NOMO-1 treated with DMSO at 0.1 percent for 48 hours (cell line): ENCODE measurements around the gene NPBWR2.
"Not testable (repeated sequence)": the region's sequence is repeated elsewhere in the genome, so short reads cannot be mapped to it uniquely, and the experiment has no call there.

Experiments
- DNase-seq: peaks from one replicate; lab custom pipeline; 2025; ENCODE audit not compliant: unreplicated experiment; lab: John Stamatoyannopoulos, UW

Gene NPBWR2

DNA sequence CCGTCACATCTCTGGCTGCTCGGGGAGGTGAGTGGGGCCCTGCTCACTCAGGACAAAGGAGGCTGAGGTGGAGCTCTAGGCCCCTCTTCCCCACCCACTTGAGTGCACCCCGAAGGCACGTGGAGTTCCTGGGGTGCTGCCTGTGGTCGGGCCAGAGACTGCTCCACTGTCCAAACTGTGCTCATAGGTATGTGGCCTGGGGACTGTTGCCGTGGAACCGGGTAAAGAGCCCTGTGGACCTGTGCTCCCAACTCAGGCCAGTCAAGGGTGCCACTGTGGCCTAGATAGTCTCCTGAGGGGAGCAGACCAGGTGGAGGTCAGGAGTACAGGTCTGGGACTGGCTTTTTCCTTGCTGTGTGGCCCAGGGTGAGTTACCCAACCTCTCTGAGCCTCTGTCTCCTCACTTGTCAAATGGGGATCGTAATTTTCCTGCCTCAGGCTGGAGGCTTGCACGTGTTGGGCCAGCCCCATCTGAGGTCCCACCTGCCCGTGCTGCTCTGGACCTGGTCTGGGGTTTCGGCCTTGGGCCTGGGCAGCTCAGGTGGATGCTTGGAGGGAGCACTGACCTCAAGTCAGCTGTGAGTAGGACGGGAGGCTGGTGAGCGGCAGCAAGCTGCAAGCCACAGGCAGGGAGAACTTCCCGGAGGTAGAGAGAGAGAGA is 12.4 kb upstream of the NPBWR2 start:
- DNase-seq, result no peak

DNA sequence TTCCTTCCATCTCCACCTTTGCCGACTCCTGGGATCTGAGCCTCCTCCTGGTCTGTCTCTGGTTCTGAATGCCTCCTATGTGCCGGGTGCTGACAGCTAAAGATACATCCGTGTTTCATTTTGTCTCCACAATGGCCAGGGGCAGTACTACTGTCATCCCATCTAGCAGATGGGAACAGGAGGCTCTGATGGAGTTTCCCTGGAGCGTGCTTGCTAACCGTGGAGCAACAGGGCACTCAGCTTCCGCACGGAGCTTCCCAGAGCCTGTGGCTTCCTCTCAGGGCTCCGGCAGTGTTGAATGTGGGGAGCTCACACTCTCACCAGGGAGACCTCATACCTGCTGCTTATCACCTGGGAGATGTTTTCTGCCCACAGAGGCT is 11.9 kb upstream of the NPBWR2 start:
- no peak for DNase-seq

GRCh38 chr20:64117432-64117777 is 10.0 kb upstream of the NPBWR2 start:
- not testable (repeated sequence) for DNase-seq

DNA sequence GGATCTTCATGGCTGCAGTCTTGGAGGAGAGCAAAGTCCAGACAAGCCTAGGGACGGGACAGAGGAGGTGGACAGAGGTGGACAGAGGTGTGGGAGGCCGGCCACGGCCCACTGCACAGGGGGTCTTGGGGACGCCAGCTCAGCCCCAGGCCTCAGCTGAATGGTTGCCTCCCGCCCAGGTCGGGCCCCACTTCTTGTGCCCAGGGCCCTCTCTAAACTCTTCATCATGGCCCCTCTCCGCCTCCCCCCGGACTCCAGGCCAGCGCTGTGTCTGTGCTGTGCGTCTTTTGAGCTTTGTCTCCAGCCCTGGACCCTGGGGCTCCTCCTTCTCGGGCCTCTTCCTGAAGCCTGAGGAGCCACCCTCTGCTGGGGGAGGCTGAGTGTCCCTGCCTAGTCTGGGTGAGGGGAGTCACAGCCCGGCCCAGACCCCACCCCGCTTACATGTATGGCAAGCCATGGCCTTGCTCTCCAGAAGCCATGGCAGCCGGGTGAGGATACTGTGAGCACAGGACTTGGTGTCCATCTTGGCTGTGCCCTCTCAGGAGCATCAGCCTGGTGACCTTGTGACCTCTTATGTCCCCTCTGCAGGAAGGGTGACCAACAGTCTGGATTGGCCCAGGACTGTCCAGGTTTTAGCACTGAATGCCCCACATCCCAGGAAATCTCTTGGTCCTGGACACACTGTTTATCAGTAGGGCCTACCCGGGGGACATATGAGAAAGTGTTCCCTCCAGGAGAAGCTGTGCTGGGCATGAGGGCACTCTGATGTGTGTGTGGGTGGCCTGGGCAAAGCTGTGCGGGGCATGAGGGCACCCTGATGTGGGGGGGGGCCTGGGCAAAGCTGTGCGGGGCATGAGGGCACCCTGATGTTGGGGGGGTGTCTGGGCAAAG is 9.4 kb upstream of the NPBWR2 start:
- DNase-seq, result no peak

DNA sequence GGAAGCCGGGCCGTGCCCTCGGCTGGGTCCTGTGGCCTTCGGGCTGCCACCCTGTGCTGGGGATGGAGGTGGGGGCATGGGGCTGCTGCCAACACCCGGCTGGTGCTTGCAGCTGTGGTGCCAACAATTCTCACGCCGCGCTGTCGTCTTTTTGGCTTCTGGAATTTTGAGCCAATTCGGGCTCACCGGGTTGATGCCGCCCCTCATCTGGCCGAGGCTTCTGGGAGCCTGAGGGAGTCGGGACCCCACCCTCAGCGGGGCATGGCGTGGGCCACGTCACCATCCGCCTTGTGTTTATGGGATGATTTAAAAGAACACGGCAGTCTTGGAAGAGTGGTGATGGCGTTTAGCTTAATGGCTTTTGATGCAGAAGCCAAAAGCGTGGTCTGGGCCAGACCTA is 8.7 kb upstream of the NPBWR2 start:
- DNase-seq, result no peak

DNA sequence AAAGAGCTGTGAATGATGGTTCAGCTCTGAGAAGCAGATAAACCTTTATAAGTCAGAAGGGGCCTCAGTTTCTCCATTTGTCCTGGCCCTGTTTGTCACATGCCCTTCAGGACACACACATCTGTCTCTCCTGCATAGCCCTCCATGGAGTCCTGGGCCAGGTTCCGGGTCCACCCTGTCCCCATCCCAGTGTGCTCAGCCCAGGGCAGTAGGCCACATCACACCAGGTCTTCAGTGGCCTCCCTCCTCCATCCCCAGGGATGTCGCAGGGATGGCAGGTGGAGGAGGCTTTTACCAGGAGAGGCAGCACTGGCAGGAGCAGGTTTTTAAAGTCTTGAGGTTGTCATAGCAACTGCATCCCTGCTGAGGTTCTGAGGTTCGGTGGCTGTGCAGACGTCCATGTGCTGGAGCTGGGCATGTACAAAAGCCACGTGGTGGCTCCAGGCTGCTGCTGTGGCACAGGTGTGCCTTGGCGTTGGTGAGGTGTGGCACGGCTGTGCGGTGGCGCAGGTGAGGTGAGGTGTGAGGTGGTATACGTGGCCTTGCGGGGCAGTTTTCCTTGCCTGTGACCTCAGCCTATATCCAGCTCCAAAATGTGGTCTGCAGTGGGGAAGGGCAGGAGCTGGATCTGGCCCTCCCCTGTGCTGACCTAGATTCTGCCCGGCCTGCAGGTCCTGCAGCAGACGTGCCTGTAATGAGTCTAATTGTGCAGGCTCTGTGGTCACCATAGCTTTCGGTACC is 8.0 kb upstream of the NPBWR2 start:
- DNase-seq, result no peak

DNA sequence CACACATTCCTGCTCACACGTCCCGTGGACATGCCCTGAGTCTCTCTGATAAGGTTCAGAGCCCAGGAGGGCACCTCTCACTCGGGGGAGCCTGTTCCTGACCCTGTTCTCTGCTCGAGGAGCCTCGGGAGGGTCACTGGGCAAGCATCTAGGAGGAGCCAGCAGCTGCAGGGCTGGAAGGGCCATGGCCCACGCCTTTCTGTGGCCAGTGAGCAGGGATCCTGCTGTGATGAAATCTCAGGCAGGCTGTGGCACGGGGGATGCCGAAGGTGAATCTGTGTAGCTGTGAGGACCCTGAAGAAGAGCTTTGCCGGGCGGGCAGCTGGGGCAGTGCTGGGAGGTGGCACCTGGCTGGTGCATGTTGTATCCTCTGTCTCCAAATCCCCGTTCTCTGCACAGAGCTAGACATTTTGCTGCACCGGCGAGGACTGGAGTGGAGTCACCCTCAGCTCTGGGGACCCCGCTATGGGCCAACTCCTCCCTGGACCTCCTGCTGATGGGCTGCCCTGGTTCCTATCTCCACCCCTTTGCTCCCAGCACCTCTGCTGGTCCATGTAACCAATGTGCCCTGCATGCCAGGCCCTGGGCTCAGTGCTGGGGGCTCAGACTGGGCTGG is 7.1 kb upstream of the NPBWR2 start:
- DNase-seq, result no peak

DNA sequence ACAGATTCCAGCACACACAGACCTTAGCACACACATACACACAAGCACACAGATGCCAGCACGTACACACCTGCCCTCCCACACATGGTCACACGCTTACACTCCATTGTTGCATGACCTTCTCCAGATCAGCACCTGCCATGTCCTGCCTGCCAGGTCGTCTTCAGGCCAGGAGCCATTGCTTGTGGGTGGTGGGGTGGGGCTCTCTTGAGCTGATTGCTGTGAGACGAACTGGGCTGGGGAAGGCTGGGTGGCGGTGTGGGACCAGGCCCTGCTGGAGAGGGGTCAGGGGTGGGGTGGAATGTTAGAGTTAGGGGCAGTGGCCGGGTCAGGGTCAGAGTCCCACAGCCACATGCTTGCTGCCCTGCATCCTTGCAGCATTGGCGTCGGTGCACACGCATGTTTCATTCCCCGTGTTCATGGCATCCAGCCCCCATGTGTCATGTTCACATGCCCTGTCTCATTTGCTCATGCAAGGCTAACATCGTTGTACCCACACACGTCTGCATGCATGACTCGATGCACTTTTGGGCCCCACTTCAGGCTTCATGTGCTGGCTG is 6.5 kb upstream of the NPBWR2 start:
- DNase-seq, result no peak

GRCh38 chr20:64113444-64113775 is 6.0 kb upstream of the NPBWR2 start:
- no peak for DNase-seq

- DNase-seq, result no peak
Measured at GRCh38 chr20:64112691-64113443, 5.5 kb upstream of the NPBWR2 start.

- DNase-seq, result no peak
Measured at GRCh38 chr20:64111841-64112641, 4.7 kb upstream of the NPBWR2 start.

DNA sequence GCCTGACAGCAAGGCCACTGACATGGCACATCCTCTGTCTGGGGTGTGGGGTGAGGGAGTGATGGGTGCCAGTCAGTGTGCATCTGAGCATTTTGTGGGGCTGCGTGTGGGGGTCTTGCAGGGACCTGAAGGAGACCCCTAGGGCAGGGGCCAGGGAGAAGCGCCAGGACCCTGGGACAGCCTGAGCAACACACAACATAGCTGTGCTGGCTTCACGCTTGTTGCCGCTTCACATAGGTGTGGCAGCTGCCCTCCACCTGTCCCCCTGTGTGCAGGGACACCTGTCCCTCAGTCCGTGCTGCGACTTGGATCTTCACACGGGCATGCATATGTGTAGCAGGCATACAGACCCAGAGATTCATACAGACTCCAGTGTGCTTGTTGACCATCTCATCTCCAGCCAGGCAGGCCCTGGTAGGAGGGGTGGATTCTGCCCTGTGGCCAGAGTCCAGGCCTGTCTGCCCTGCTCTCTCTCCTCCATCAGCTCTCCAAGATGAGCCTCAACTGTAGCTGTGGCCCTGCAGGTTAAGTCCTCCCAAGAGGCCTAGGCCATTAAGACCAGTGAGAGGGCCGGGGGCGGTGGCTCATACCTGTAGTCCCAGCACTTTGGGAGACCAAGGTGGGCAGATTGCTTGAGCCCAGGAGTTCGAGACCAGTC is 3.2 kb upstream of the NPBWR2 start:
- no peak for DNase-seq

- no peak for DNase-seq
Measured at GRCh38 chr20:64109831-64110391, 2.5 kb upstream of the NPBWR2 start.

- no peak for DNase-seq
Measured at GRCh38 chr20:64108731-64109681, 1.6 kb upstream of the NPBWR2 start.

GRCh38 chr20:64107736-64108457 is 532 bp upstream of the NPBWR2 start:
- DNase-seq, result peak; percentile 83

DNA sequence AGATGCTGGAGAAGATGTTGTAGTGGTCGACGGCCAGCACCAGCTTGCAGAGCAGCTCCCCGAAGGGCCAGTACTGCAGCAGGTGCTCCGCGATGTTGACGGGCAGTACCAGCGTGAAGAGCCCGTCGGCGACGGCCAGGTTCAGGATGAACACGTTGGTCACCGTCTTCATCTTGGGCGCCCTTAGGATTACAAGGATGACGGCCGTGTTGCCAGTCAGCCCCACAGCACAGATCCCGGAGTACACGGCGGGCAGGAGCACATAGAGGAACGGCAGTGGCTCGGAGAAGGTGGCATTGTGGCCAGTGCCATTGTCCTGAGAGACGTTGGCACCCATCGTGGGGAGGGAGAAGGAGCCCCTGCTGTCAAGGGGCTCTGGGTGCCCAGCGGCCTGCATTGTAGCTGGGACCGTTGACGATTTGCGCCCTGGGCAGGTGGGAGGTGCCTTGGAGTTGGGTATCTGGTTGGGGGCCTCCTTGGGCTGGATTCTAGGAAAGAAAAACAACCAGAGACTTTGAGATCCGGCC is 867 bp downstream of the NPBWR2 start:
- no peak for DNase-seq

DNA sequence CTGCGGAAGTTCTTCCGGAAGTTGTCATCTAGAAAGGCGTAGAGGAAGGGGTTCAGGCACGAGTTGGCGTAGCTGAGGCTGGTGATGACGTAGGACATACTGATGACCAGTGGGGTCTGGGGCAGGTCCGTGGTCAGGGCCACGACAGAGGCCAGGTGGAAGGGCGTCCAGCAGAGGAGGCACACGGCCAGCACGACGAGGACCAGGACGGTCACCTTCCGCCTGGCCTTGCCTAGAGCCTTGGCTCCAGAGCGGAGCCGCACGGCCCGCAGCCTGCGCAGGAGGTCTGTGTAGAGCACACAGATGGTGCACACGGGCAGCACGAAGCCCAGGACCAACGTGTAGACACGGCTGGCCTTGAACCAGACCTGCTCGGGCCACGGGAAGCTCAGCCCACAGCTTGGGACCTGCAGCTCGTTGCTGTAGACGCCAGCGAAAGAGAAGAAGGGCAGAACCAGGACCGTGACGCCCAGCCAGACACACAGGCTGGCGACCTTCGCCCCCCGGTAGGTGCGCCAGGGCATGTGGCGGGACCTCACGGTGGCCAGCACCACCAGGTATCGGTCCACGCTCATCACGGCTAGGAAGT is 1.4 kb downstream of the NPBWR2 start:
- DNase-seq, result no peak
